DMS 273 treated with DMSO at 0.1 percent for 48 hours (cell line): ENCODE data around the gene CAPS.
"Not testable (repeated sequence)": the region's sequence is repeated elsewhere in the genome, so short reads cannot be mapped to it uniquely, and the experiment has no call there.

Source experiments
- DNase-seq: peaks from one replicate; lab custom pipeline; 2025; lab: John Stamatoyannopoulos, UW

CAPS gene

DNA sequence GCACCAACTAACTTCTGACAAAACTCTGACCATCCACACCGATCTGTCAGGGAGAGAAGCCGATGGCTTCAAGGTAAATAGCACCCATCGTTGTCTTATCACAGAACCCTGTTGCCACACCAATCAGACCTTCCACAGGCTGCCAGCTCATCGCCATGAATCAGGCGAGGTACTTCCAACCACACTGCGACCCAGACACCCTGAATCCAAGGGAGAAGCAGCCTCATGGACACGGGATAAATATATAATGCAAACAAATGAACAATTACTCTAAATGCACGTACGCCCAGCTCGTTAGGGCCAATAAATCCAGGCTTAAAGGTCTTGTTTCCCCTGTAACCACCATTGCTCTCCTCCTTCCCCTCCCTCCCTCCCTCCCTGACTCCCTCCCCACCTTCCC is 43.1 kb downstream of the CAPS start:
- no peak for DNase-seq

DNA sequence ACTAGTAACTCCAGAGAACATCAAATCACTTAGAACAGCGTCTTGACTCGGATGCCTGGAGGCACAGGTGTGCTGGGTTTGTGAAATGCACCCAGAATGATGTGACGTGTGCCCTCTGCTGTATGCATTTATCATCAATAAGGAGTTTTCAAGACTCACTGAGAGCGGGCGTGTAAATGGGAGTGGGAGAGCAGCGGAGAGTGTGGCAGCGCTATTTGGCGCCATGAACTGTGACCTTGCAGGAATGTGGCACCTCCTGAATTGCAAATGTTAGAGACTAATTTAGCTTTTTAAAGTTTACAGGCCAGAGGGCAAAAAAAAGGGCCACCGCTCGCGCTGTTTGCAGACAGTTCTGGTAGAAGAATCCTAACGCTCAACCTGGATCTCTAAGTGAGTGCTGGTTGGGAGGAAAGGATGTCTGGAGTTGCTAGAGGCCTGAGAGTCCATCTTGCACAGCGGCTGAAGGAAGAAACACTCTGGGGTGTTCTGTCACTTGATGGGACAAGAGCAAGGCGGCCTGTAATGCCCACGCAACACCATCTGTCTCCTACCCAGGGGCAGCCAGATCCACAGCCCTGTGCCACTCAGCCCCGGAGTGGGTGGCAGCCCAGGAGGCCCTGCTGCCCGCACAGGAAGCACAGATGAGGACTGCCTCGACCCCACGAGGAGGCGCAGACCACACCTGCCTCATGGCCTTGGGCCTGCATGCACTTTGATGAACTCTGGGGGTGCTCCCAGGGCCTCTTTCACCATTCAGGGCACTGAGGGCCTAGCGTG is 44.2 kb downstream of the CAPS start:
- no peak for DNase-seq

DNA sequence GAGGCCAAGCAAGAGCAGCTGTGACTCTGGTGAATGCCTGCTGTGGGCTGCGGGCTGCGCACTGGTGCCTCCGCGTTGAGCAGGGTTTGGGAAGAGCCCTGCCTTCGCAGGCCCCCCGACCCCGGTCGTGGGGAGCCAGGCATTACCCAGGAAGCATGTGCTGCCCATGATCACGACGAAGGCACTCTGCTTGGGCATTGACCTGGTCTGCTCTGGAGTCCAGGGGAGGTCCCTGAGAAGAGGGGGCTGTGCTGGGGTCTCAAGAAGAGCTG is 44.7 kb downstream of the CAPS start:
- no peak for DNase-seq

DNA sequence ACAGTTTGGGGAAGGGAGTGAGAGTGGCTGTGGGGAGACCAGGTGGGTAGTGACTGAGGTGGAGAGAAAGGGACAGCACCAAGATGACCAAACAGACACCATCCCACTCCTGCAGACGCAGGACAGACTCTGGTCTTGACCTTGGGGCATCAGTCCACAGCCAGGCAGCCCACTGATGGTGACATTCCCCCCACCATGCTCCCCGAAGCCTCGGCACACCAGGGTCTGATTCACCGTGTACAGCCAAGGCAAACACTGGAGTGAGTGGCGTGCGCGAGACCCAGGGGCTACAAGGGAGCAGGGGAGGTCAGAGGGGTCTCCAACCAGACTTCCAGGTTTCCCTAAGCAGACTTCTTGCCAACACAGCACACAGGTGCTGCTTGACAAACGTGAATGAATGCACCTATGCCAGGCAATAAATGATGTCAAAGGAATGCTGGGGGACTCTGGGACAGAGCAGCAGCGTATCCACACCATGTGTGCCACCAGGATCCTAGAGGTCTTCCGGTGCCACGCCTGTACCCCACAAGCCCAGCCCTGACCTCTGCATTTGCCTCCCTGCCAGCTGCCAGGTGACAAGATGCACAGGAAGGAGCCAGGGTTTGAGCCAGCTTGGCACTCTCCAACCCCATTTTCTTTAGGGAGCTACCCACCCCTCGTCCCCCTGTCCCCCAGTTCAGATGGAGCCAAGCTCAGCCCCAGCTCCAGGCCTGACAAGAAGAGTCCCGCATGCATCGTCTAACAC is 45.4 kb downstream of the CAPS start:
- DNase-seq, result no peak

DNA sequence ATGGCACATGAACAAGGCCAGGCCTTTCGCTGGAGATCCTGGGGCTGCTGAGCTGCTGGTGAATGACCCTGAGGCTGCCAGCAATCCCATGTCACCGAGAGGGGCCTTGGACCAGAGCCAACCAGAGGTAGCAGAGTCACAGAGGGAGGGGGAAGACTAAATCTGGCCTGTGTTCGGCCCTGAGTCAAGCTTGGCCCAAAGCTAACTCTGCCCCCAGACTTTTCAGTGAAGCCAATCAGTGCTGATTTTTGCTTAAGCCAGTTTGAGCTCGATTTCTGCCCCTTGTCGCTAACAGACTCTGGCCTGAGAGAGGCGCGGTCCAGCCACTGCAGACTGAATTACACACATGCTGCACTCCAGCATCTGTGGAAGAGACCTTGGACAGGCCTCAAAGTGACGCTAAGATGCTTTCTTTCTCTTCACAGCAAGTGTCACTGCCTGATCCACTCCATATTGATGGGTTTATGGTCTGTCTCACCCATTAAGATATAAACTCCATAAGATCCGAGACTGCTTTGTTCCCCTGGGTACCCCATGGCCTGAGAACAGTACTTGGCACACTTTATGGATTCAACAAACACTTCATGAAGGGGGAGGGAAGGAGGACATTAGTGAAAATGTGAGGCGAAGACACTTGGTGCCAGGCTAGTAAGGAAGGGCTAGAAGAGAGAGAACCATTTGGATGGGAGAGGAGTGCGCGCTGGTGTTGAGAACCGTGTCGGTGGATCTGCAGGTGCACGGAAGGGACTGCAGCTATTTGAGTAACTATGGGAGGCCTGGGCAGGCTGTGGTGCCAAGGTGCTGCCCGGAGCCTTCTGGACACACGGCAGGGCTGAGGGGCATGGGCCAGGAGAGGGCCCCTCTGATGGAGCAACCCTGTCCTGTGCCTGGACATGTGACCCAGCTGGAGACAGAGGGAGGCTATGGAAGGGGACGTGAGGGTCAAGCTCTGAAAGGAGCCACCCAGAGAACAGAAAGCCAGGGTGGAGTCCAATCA is 46.2 kb downstream of the CAPS start:
- DNase-seq, result no peak

DNA sequence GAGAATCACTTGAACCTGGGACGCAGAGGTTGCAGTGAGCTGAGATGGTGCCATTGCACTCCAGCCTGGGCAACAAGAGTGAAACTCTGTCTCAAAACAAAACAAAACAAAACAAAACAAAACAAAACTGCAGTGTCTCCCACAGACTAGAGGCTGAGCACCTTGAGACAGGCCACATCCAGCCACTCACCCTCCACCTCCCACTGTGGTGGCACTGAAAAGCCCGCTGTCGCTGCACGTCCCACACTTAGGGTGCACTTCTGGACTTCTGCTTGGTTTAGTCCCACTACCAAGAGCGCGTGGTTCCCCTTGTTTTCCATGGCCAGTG is 47.6 kb downstream of the CAPS start:
- DNase-seq, result not testable (repeated sequence)

DNA sequence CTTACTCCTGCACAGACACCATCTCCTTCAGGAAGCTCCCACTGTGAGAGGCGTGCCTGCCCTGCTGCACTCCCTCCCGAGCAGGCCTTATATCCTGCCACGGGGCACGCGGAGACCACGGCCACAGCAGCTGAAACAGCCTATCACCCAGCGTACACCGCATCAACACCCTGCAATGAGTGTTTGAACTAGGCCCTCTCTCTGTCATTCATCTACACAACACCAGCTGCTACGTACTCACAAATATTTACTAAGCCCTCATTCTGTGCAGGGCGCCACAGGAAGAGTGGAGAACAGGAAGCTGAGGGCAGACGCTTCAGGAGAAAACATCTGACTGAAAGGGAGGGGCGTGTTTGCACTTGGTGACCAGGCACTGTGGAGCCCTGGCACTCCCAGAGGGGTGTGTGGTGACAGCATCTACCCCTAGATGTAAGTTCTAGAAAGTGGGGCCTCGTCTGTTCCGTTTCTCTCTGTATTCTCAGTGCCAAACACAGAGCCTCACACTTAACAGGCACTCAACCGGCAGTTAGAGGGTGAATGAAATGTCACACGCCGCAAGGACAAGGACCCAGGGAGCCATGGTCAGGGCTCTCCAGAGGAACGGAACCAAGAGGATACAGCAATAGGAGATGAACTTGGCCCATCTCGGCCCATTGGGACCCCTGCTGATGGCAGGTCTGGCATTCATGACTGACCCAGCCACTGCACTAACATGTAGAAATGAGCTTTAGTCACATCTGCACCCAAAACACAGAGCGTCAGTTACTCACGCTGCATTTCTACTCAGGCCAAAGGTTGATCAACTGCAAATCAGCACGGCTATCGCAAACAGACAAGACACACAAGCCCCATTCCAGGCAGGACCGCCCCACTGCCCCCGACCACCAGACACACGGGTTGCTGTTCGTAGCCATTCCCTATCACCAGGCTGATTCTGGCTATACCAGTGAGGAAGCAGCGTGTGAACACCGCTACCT is 48.2 kb downstream of the CAPS start:
- DNase-seq, result no peak

DNA sequence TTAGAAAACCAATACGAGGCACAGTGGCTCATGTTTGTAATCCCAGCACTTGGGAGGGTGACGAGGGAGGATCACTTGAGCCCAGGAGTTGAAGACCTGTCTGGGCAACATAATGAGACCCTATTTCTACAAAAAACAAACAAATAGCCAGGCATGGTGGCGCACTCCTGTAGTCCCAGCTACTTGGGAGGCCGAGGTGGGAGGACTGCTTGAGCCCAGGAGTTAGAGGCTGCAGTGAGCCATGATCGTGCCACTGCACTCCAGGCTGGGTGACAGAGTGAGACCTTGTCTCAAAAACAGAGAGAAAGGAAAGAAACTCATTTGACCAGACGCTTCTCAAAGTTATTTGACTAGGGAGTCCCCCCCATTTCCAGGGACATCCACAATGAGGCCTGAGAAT is 49.2 kb downstream of the CAPS start:
- DNase-seq, result not testable (repeated sequence)

DNA sequence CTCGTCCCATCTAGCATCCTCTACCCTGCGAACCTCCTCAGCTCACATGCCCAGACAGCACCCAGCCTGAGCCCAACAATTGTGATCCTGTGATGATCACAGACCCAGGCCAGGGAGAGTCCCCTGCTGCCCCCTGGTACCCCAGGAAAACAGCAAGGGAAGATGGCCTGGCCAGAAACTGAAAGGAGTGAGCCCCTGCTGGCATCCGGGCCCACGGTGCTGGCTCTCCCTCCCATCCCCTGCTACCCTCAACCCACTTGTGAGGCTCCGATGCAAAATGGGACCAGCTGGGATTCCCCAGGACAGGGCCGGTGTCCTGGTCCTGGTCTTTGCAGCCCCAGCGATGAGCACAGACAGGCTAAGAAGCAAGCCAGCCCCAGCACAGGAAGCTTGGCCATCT is 49.8 kb downstream of the CAPS start:
- no peak for DNase-seq

DNA sequence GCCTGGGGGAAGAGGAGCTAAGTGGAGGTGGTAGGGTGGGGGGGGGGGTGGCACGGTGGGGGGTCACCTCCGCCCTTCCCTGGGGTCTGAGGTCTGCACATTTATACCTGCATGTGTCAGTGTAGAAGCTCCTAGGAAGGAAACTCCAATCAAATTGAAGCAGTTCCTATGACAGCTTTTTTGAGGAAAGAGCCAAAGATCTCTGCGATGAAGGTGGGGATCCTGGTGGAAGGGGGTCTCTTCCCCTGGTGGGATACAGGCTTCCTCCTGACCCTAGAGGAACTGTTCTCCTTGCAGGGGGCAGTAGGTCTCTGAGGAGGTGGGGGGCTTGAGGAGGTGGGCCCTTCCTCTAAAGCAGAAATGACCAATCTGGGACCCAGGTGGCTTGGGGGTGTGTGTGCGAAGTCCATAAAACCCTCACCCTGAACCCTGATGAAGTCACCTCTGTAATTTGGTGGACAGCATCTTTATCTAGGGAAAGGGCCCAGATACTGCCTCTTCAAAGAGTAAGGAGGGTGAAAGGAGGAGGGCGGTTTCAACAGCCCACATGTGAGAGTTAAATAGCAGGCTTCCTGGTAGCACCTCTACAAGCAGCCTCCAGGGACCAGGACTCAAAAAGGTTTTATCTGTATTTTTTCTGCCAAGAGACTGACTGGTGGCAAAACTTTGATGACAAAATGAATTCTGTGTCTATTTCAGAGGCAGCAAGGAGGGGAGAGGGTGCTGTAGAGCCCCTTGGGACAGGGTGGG is 50.9 kb downstream of the CAPS start:
- DNase-seq, result no peak
